Measurements from ENCODE around the gene PKD1L1. TPM values are rescaled to one million over a fixed set of nuclear protein-coding genes. Genes with fewer than 3 reads are reported as not detected.

Gene PKD1L1
- polyA plus RNA-seq, 1 of the 3 experiments (the other 2 are of a cell fraction), result 0.10 TPM

DNA sequence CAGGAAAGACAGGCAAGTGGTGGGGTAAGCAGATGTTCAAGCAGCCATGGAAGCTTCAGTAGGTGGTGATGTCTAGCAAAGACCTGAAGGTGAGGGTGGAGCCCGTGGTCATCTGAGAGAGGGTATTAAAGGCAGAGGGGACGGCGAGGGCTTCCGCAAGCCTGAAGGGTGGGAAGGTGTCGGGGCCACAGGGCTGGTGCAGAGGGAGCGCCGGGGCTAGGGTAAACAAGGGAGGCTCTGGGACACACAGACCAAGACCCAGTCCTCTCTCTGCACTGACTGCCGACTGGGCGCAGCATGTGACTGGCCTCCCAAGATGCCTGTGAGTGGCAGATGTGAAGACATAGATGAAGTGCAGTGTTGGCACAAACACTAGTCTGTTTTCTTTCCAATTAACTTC lies 132.4 kb downstream of the PKD1L1 start:
- Histone ChIP-seq H3K27ac (ENCODE audit: low read depth in 2 of 2, low read length in 1 of 2) (peak overlapping the region in 1 of 2 experiments; percentile 29; a peak in 1 of 4 replicates), H3K4me1 (ENCODE audit: control insufficient read depth in 1 of 2, insufficient read depth in 2 of 2, low read depth in 1 of 2, low read length in 1 of 2) (peaks cover 7 to 14% of the 10 kb centered on the region in 2 experiments; a peak in 2 of 4 replicates), H3K36me3 (replicated peaks in 1 of 2; ENCODE audit: control insufficient read depth in 1 of 2, insufficient read depth in 2 of 2, low read length in 1 of 2) (no peaks in the 10 kb centered on the region), H3K79me2 (ENCODE audit: insufficient read depth) (no peaks in the 10 kb centered on the region), H3K4me2 (no peak overlapping the region), H3F3A (replicated peaks; ENCODE audit: insufficient read depth) (peaks cover 5% of the 10 kb centered on the region), H2AFZ (ENCODE audit: low read depth) (no peak overlapping the region), H3K9me2 (no peaks in the 10 kb centered on the region), H3K9me3 (no peaks in the 10 kb centered on the region), H3K9ac (no peak overlapping the region), H4K20me1 (ENCODE audit: insufficient read depth) (no peaks in the 10 kb centered on the region), H3K27me3 (ENCODE audit: insufficient read depth) (no peaks in the 10 kb centered on the region), H3K4me3 (ENCODE audit: low read depth in 2 of 2, low read length in 1 of 2) (no peak overlapping the region)
- DNase-seq, result no peak
- 95% methylated on average over 9 of the region's 9 CpGs for WGBS (ENCODE audit: low lambda C conversion rate)
- POLR2A ChIA-PET, result no interaction called here
- CTCF ChIA-PET, result interaction anchor here (1.4 to 16.2 kb wide), 5 partner anchors 295 to 562 kb away, joined by 4 to 275 read pairs (median 7); no protein-coding TSS in a partner anchor
- TF ChIP-seq, protein P1, sequence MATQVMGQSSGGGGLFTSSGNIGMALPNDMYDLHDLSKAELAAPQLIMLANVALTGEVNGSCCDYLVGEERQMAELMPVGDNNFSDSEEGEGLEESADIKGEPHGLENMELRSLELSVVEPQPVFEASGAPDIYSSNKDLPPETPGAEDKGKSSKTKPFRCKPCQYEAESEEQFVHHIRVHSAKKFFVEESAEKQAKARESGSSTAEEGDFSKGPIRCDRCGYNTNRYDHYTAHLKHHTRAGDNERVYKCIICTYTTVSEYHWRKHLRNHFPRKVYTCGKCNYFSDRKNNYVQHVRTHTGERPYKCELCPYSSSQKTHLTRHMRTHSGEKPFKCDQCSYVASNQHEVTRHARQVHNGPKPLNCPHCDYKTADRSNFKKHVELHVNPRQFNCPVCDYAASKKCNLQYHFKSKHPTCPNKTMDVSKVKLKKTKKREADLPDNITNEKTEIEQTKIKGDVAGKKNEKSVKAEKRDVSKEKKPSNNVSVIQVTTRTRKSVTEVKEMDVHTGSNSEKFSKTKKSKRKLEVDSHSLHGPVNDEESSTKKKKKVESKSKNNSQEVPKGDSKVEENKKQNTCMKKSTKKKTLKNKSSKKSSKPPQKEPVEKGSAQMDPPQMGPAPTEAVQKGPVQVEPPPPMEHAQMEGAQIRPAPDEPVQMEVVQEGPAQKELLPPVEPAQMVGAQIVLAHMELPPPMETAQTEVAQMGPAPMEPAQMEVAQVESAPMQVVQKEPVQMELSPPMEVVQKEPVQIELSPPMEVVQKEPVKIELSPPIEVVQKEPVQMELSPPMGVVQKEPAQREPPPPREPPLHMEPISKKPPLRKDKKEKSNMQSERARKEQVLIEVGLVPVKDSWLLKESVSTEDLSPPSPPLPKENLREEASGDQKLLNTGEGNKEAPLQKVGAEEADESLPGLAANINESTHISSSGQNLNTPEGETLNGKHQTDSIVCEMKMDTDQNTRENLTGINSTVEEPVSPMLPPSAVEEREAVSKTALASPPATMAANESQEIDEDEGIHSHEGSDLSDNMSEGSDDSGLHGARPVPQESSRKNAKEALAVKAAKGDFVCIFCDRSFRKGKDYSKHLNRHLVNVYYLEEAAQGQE (IDR thresholded peaks at IDR 0.05; ENCODE audit: low read depth, low read length), result no peak
- TF ChIP-seq, protein P2, sequence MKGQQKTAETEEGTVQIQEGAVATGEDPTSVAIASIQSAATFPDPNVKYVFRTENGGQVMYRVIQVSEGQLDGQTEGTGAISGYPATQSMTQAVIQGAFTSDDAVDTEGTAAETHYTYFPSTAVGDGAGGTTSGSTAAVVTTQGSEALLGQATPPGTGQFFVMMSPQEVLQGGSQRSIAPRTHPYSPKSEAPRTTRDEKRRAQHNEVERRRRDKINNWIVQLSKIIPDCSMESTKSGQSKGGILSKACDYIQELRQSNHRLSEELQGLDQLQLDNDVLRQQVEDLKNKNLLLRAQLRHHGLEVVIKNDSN (IDR thresholded peaks at IDR 0.05; ENCODE audit: borderline replicate concordance, low read depth), result 0 out of 2 replicates have a peak, but pooled peaks have one; percentile 20

DNA sequence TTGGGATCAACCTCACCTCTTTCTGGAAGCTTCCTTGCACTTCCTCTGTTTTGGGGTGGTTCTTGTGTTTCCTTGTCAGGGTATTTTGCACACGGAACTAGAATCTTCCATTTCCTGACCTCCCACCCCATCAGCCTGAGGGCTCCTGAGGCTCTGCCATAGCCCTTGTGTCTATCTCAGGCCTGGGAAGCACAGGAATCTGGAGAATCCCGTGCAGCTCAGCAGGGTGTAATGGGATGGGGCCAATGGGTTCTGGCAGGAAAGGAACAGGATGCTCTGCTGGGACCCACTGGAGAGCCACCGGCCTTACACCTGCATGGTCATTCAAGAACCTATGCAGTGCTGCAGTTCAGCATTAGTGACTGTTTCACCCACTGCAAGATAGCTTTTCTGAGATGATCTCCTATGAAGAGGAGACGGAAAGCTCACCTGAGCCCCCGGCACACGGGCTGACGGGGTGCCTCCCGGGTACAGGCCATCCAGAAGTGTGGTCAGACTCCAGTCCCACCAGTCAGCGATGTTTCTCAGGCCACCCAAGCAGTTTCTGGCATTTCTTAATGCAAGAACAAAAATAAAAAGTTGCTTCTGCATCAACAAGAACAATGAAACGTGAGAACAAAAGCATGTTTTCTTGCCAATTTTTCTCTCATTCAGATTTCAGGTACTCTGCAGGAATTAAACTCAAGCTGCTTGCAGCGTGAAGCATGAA lies 133.2 kb downstream of the PKD1L1 start:
- 80% methylated on average over 11 of the region's 11 CpGs for WGBS (ENCODE audit: low lambda C conversion rate)
- Histone ChIP-seq H3K27me3 (ENCODE audit: insufficient read depth) (no peaks in the 10 kb centered on the region), H3K9me2 (no peaks in the 10 kb centered on the region), H2AFZ (ENCODE audit: low read depth) (no peak overlapping the region), H3K4me1 (ENCODE audit: control insufficient read depth in 1 of 2, insufficient read depth in 2 of 2, low read depth in 1 of 2, low read length in 1 of 2) (peaks cover 7 to 14% of the 10 kb centered on the region in 2 experiments; a peak in 2 of 4 replicates), H3K27ac (ENCODE audit: low read depth in 2 of 2, low read length in 1 of 2) (no peak overlapping the region), H3K9ac (no peak overlapping the region), H3K36me3 (replicated peaks in 1 of 2; ENCODE audit: control insufficient read depth in 1 of 2, insufficient read depth in 2 of 2, low read length in 1 of 2) (no peaks in the 10 kb centered on the region), H4K20me1 (ENCODE audit: insufficient read depth) (no peaks in the 10 kb centered on the region), H3F3A (replicated peaks; ENCODE audit: insufficient read depth) (peaks cover 5% of the 10 kb centered on the region), H3K9me3 (no peaks in the 10 kb centered on the region), H3K4me2 (no peak overlapping the region), H3K4me3 (ENCODE audit: low read depth in 2 of 2, low read length in 1 of 2) (no peak overlapping the region), H3K79me2 (ENCODE audit: insufficient read depth) (no peaks in the 10 kb centered on the region)
- TF ChIP-seq RAD21 (IDR thresholded peaks at IDR 0.05; ENCODE audit: low read length) (no peak), TAF1 (IDR thresholded peaks at IDR 0.05; ENCODE audit: borderline replicate concordance, low read depth, low read length) (no peak), RCOR1 (IDR thresholded peaks at IDR 0.05; ENCODE audit: low read length) (no peak), GATA2 (CRISPR knock-in tag; IDR thresholded peaks at IDR 0.05) (no peak), EZH2phosphoT487 (IDR thresholded peaks at IDR 0.05; ENCODE audit: borderline replicate concordance, low read depth) (no peak), JUND (IDR thresholded peaks at IDR 0.05) (no peak), YY1 (IDR thresholded peaks at IDR 0.05; ENCODE audit: low read depth) (no peak), NRF1 (IDR thresholded peaks at IDR 0.05; ENCODE audit: low read depth, low read length) (no peak), SIN3A (IDR thresholded peaks at IDR 0.05; ENCODE audit: borderline replicate concordance, low read depth, low read length) (no peak), ELF1 (IDR thresholded peaks at IDR 0.05) (no peak), FOXJ3 (CRISPR knock-in tag; IDR thresholded peaks at IDR 0.05) (no peak), MEF2A (IDR thresholded peaks at IDR 0.05; ENCODE audit: borderline replicate concordance, low read depth) (no peak)
- TF ChIP-seq, protein P1 (IDR thresholded peaks at IDR 0.05; ENCODE audit: low read depth, low read length), result no peak
- TF ChIP-seq, protein P3, sequence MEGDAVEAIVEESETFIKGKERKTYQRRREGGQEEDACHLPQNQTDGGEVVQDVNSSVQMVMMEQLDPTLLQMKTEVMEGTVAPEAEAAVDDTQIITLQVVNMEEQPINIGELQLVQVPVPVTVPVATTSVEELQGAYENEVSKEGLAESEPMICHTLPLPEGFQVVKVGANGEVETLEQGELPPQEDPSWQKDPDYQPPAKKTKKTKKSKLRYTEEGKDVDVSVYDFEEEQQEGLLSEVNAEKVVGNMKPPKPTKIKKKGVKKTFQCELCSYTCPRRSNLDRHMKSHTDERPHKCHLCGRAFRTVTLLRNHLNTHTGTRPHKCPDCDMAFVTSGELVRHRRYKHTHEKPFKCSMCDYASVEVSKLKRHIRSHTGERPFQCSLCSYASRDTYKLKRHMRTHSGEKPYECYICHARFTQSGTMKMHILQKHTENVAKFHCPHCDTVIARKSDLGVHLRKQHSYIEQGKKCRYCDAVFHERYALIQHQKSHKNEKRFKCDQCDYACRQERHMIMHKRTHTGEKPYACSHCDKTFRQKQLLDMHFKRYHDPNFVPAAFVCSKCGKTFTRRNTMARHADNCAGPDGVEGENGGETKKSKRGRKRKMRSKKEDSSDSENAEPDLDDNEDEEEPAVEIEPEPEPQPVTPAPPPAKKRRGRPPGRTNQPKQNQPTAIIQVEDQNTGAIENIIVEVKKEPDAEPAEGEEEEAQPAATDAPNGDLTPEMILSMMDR (IDR thresholded peaks at IDR 0.05), result no peak
- TF ChIP-seq, protein P4, sequence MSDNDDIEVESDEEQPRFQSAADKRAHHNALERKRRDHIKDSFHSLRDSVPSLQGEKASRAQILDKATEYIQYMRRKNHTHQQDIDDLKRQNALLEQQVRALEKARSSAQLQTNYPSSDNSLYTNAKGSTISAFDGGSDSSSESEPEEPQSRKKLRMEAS (IDR thresholded peaks at IDR 0.05; ENCODE audit: low read depth), result no peak
- no peak for DNase-seq
- POLR2A ChIA-PET, result no interaction called here
- CTCF ChIA-PET, result interaction anchor here (0.8 to 16.2 kb wide), 8 partner anchors 10 to 561 kb away, joined by 3 to 275 read pairs (median 4); no protein-coding TSS in a partner anchor

Measured in SK-N-SH (cell line).